Measurements from ENCODE around the gene RFTN1.

- no peak for TF ChIP-seq SP1 (IDR thresholded peaks at IDR 0.05)
- TF ChIP-seq FOXM1 (IDR thresholded peaks at IDR 0.05; ENCODE audit: borderline replicate concordance): no peak
- TF ChIP-seq SUZ12 (IDR thresholded peaks at IDR 0.05): no peak
- TF ChIP-seq NFRKB (IDR thresholded peaks at IDR 0.05): no peak
- TF ChIP-seq HDGF (IDR thresholded peaks at IDR 0.05; ENCODE audit: borderline replicate concordance): no peak
- no peak for TF ChIP-seq BHLHE40 (IDR thresholded peaks at IDR 0.05; ENCODE audit: borderline replicate concordance)
- no peak for TF ChIP-seq PKNOX1 (IDR thresholded peaks at IDR 0.05)
- TF ChIP-seq ELF4 (IDR thresholded peaks at IDR 0.05): no peak
- TF ChIP-seq ARNT (IDR thresholded peaks at IDR 0.05): no peak
- no peak for TF ChIP-seq FOXK2 (IDR thresholded peaks at IDR 0.05)
- TF ChIP-seq FOXA1 (IDR thresholded peaks at IDR 0.05): no peak
Measured at GRCh38 chr3:16550305-16550675, 36.8 kb upstream of the RFTN1 start.

All from HEK293T (cell line).